Ovary (tissue), 9 donors: ENCODE measurements around the gene EPHA1. TPM values are rescaled to one million over a fixed set of nuclear protein-coding genes. Genes with fewer than 3 reads are reported as not detected.

Source experiments
- DNase-seq, 5 donors: peaks; one replicate each; pipeline ENCODE4 v3.0.0-alpha.2; 2019 to 2020
- H3K27ac ChIP-seq, 2 donors: fragments of 200-600 bp; one replicate each; pipeline versions ENCODE4 v1.5.1 to v1.8.0; 2019 to 2022
- H3K27me3 ChIP-seq: fragments of 200-600 bp; one replicate; pipeline ENCODE4 v1.8.0; 2022
- H3K36me3 ChIP-seq: fragments of 200-600 bp; sonication (generic); one replicate; pipeline ENCODE4 v1.5.1; 2019
- H3K4me1 ChIP-seq: one replicate; pipeline ENCODE4 v1.8.1; 2013; ENCODE audit warnings: mild to moderate bottlenecking, moderate library complexity; ENCODE audit not compliant: insufficient read depth
- H3K4me3 ChIP-seq: fragments of 200-600 bp; sonication (generic); one replicate; pipeline ENCODE4 v1.5.1; 2017
- H3K9me3 ChIP-seq, 2 donors: fragments of 200-600 bp in 1 of 2; sonication (generic) in 1 of 2; one replicate each; pipeline versions ENCODE4 v1.5.1 to v1.8.1; 2013 to 2019; ENCODE audit warnings: mild to moderate bottlenecking in 1 of 2, moderate library complexity in 1 of 2
- CTCF ChIP-seq, 3 donors: fragments of 450-650 bp in 2 of 3; fragments of 200-600 bp in 1 of 3; IDR thresholded peaks; one replicate each; pipeline versions ENCODE4 v1.5.1 to v1.8.0; 2016 to 2022; ENCODE audit warnings: antibody characterized with exemption in 3 of 3, mild to moderate bottlenecking in 1 of 3
- EP300 ChIP-seq: sonication (generic); formaldehyde crosslinking; IDR thresholded peaks from one replicate; pipeline ENCODE4 v1.6.1; 2017; ENCODE audit warnings: antibody characterized with exemption
- POLR2A ChIP-seq: fragments of 450-650 bp; IDR thresholded peaks from one replicate; pipeline ENCODE4 v1.6.1; 2017; ENCODE audit warnings: antibody characterized with exemption, mild to moderate bottlenecking, moderate library complexity
- WGBS, 3 donors: extraction: QIAGEN DNeasy Blood & Tissue Kit in 1 of 3; methylation state at CpG; one replicate each; pipeline versions ENCODE4 v1.1.5 to v1.1.7; 2013 to 2017; 5-methylcytosine and 5-hydroxymethylcytosine counted together
- intact Hi-C, 4 donors: fragments of 100-400 bp; cut with DNase I; formaldehyde crosslinking; loops; one replicate each; pipeline versions ENCODE4 v1.11.0 to v1.15.1; 2022 to 2023
- polyA plus RNA-seq, 2 donors: library from polyadenylated mRNA; stranded (reverse); fragments of 200-250 nt in 1 of 2; fragments of 350-450 nt in 1 of 2; fragmentation: Illumina TruSeq in 1 of 2; extraction: RNeasy Lipid Tissue Mini Kit (QIAGEN cat#74804) in 1 of 2; gene quantifications; one replicate each; pipeline ENCODE4 v1.2.3, GENCODE V29; 2013 to 2014
- total RNA-seq, 7 donors: library from RNA; depleted of rRNA in 2 of 7; stranded (reverse); fragments of >200 nt in 2 of 7; fragmentation: NEBNext Ultra II Directional in 3 of 7; extraction: Animal tissue kit (Norgen Biotek cat#: 25700) in 3 of 7; gene quantifications; one replicate each; pipeline versions ENCODE4 v1.1.0 to v1.2.4, GENCODE V29; 2016 to 2023
- donor health status: DM: no; HTN: no; CAD: no; lungs with moderate emphysema.
- donor health status: DM: no; HTN: no; CAD: no.
- donor health status: Bipolar disorder and iron deficiency.
- donor health status: DM: yes; HTN: yes; CAD: no.
- donor health status: DM: no; HTN: no; CAD: no.
- donor health status: DM: yes; HTN: yes; CAD: no.

Gene EPHA1
- total and polyA plus RNA-seq, 9 donors: 0.21 to 21.3 (median 1.7) TPM; not detected in 1

- intact Hi-C loops: no loop called here
- no peaks in the 10 kb centered on the region for H3K36me3 ChIP-seq
- H3K27ac ChIP-seq: no peak overlapping the region
- H3K4me1 ChIP-seq: no peaks in the 10 kb centered on the region
- WGBS, 3 donors: 73 to 89% (median 83%) methylated on average over 4 of the region's 4 CpGs
- no peaks in the 10 kb centered on the region for H3K9me3 ChIP-seq
- no peaks in the 10 kb centered on the region for H3K27me3 ChIP-seq
- TF ChIP-seq POLR2A: no peak
- no peak for TF ChIP-seq CTCF (IDR thresholded peaks at IDR 0.05)
- no peak for TF ChIP-seq EP300
- no peak for DNase-seq
- no peak overlapping the region for H3K4me3 ChIP-seq
Measured at GRCh38 chr7:143367972-143368371, 40.7 kb downstream of the EPHA1 start.

- Histone ChIP-seq H3K4me1 (no peaks in the 10 kb centered on the region), H3K27me3 (no peaks in the 10 kb centered on the region), H3K27ac (no peak overlapping the region), H3K36me3 (no peaks in the 10 kb centered on the region), H3K9me3 (no peaks in the 10 kb centered on the region), H3K4me3 (peak overlapping the region; percentile 50)
- TF ChIP-seq CTCF (IDR thresholded peaks at IDR 0.05) (no peak), EP300 (no peak), POLR2A (no peak)
- DNase-seq: no peak
- 32 to 46% (median 43%) methylated on average over 19 of the region's 19 CpGs for WGBS, 3 donors
- intact Hi-C loops: no loop called here
Measured at GRCh38 chr7:143363016-143363937, 45.4 kb downstream of the EPHA1 start.

- no peaks in the 10 kb centered on the region for H3K27me3 ChIP-seq
- intact Hi-C loops: no loop called here
- DNase-seq: no peak
- no peak within 1 kb of the TSS for H3K27ac ChIP-seq
- no peaks in the 10 kb centered on the region for H3K9me3 ChIP-seq
- H3K36me3 ChIP-seq: no peaks in the 10 kb centered on the region
- H3K4me1 ChIP-seq: no peaks in the 10 kb centered on the region
- no peak for TF ChIP-seq EP300
- H3K4me3 ChIP-seq: peak within 1 kb of the TSS; percentile 50
- WGBS, 3 donors: 0 to 1% (median 0%) methylated on average over 41 to 95 of the region's 112 CpGs
Measured at GRCh38 chr7:143362131-143363015, 46.3 kb downstream of the EPHA1 start, which contains the start of gene FAM131B. TSS of gene FAM131B (minus strand) at chr7:143362713. CDS start at chr7:143362603, 110 bp downstream.

GRCh38 chr7:143361552-143362130, 47.0 kb downstream of the EPHA1 start:
- WGBS, 3 donors: 2% methylated on average over 44 to 46 of the region's 46 CpGs
- intact Hi-C loops: no loop called here
- DNase-seq: no peak
- H3K4me1 ChIP-seq: no peaks in the 10 kb centered on the region
- no peaks in the 10 kb centered on the region for H3K9me3 ChIP-seq
- TF ChIP-seq CTCF (IDR thresholded peaks at IDR 0.05) (no peak), POLR2A (no peak), EP300 (no peak)
- no peaks in the 10 kb centered on the region for H3K27me3 ChIP-seq
- H3K36me3 ChIP-seq: no peaks in the 10 kb centered on the region
- H3K4me3 ChIP-seq: peak overlapping the region; percentile 50
- H3K27ac ChIP-seq: no peak overlapping the region
